ENCODE results near the gene CNTNAP2. TPM values are rescaled to one million over a fixed set of nuclear protein-coding genes. Genes with fewer than 3 reads are reported as not detected.

CNTNAP2 gene
- total RNA-seq, 4 donors from 2014 or later = 0.25 to 0.89 (median 0.30) TPM; not detected in 1

GRCh38 chr7:146722986-146723385 is 606.4 kb downstream of the CNTNAP2 start:
- no peaks in the 10 kb centered on the region for H3K27me3 ChIP-seq
- no peaks in the 10 kb centered on the region for H3K4me1 ChIP-seq
- H3K9me3 ChIP-seq = no peaks in the 10 kb centered on the region
- no peak for DNase-seq (ENCODE audit: low spot score in 2 of 2)
- WGBS = 52% methylated on average over 1 of the region's 1 CpG
- no peak overlapping the region for H3K4me3 ChIP-seq
- no peak overlapping the region for H3K27ac ChIP-seq
- TF ChIP-seq POLR2AphosphoS5 (IDR thresholded peaks at IDR 0.05) (no peak), EP300 (IDR thresholded peaks at IDR 0.05) (no peak), CTCF (IDR thresholded peaks at IDR 0.05) (no peak)
- H3K36me3 ChIP-seq = no peaks in the 10 kb centered on the region

- no peaks in the 10 kb centered on the region for H3K4me1 ChIP-seq
- H3K4me3 ChIP-seq = no peak overlapping the region
- H3K9me3 ChIP-seq = no peaks in the 10 kb centered on the region
- WGBS = 70% methylated on average over 3 of the region's 3 CpGs
- no peaks in the 10 kb centered on the region for H3K36me3 ChIP-seq
- H3K27me3 ChIP-seq = no peaks in the 10 kb centered on the region
- no peak for DNase-seq (ENCODE audit: low spot score in 2 of 2)
- no peak for TF ChIP-seq EP300 (IDR thresholded peaks at IDR 0.05)
- TF ChIP-seq POLR2A (IDR thresholded peaks at IDR 0.05) = no peak
- no peak for TF ChIP-seq CTCF (IDR thresholded peaks at IDR 0.05)
- no peak for TF ChIP-seq POLR2AphosphoS5 (IDR thresholded peaks at IDR 0.05)
- no peak overlapping the region for H3K27ac ChIP-seq
Measured at GRCh38 chr7:146725520-146725919, 608.9 kb downstream of the CNTNAP2 start.

DNA sequence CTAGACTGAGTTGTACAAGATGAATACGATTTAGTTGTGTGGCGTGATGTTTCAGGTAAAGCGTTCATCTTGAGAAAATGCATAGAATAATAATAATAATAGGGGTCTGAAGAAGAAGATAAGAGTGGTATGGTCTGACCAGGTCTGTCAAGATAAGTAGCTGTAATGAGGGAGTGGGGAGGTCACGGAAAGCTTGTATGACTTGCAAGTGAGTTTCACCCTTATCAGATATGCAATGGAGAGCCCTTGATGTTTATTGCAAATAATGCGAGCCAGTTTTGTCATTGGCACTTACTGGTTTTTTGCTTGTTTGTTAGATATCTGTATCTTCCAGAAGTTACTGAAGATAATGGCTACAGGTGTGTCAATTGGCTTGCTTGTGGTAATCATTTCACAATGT is 611.5 kb downstream of the CNTNAP2 start:
- no peaks in the 10 kb centered on the region for H3K36me3 ChIP-seq
- TF ChIP-seq POLR2A (IDR thresholded peaks at IDR 0.05) (no peak), POLR2AphosphoS5 (IDR thresholded peaks at IDR 0.05) (no peak), EP300 (IDR thresholded peaks at IDR 0.05) (no peak), CTCF (IDR thresholded peaks at IDR 0.05) (no peak)
- no peak for DNase-seq (ENCODE audit: low spot score in 2 of 2)
- no peak overlapping the region for H3K27ac ChIP-seq
- no peak overlapping the region for H3K4me3 ChIP-seq
- 98% methylated on average over 5 of the region's 5 CpGs for WGBS
- no peaks in the 10 kb centered on the region for H3K27me3 ChIP-seq
- H3K4me1 ChIP-seq = no peaks in the 10 kb centered on the region
- no peaks in the 10 kb centered on the region for H3K9me3 ChIP-seq

- no peak overlapping the region for H3K27ac ChIP-seq
- TF ChIP-seq EP300 (IDR thresholded peaks at IDR 0.05) = no peak
- no peak for TF ChIP-seq POLR2AphosphoS5 (IDR thresholded peaks at IDR 0.05)
- DNase-seq (ENCODE audit: low spot score in 2 of 2) = no peak
- H3K27me3 ChIP-seq = no peaks in the 10 kb centered on the region
- no peaks in the 10 kb centered on the region for H3K4me1 ChIP-seq
- WGBS = 54% methylated on average over 4 of the region's 4 CpGs
- H3K4me3 ChIP-seq = no peak overlapping the region
- H3K9me3 ChIP-seq = no peaks in the 10 kb centered on the region
- no peaks in the 10 kb centered on the region for H3K36me3 ChIP-seq
Measured at GRCh38 chr7:146728611-146729010, 612.0 kb downstream of the CNTNAP2 start.

DNA sequence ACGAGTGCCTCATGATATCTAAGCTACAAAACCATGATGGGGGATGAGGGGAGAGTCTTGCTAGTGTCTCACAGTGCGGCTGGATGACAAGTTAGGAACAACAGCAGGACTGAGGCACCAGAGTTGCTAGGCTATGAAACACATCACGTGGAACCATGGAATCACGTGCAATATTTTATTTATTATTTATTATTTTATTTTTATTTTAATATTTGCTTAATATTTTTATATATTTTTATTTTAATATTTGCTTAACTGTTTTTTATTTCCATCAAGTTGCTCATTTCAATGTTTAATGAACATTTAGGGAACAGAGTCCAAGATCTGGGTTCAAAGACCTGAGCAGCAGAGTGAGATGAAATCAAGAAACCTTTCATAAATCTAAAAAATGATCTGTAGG is 614.6 kb downstream of the CNTNAP2 start:
- Histone ChIP-seq H3K36me3 (no peaks in the 10 kb centered on the region), H3K27me3 (no peaks in the 10 kb centered on the region), H3K4me3 (no peak overlapping the region), H3K9me3 (no peaks in the 10 kb centered on the region), H3K27ac (no peak overlapping the region), H3K4me1 (no peaks in the 10 kb centered on the region)
- TF ChIP-seq EP300 (IDR thresholded peaks at IDR 0.05) = no peak
- TF ChIP-seq POLR2AphosphoS5 (IDR thresholded peaks at IDR 0.05) = no peak
- no peak for TF ChIP-seq CTCF (IDR thresholded peaks at IDR 0.05)
- no peak for TF ChIP-seq POLR2A (IDR thresholded peaks at IDR 0.05)
- 88% methylated on average over 4 of the region's 4 CpGs for WGBS
- no peak for DNase-seq (ENCODE audit: low spot score in 2 of 2)

GRCh38 chr7:146735992-146736391 is 619.4 kb downstream of the CNTNAP2 start:
- 59% methylated on average over 2 of the region's 2 CpGs for WGBS
- TF ChIP-seq EP300 (IDR thresholded peaks at IDR 0.05) (no peak), POLR2AphosphoS5 (IDR thresholded peaks at IDR 0.05) (no peak), CTCF (IDR thresholded peaks at IDR 0.05) (no peak), POLR2A (IDR thresholded peaks at IDR 0.05) (no peak)
- DNase-seq (ENCODE audit: low spot score in 2 of 2) = no peak
- Histone ChIP-seq H3K36me3 (no peaks in the 10 kb centered on the region), H3K4me3 (no peak overlapping the region), H3K4me1 (no peaks in the 10 kb centered on the region), H3K27me3 (no peaks in the 10 kb centered on the region), H3K9me3 (peaks cover 6% of the 10 kb centered on the region), H3K27ac (no peak overlapping the region)

All from suprapubic skin (tissue), 4 donors.